Smooth muscle cell (in vitro differentiated cells): ENCODE results near the gene EBF4. TPM values are rescaled to one million over a fixed set of nuclear protein-coding genes. Genes with fewer than 3 reads are reported as not detected.

ENCODE experiments used
- DNase-seq: peaks from one replicate; lab custom pipeline; 2025; ENCODE audit not compliant: unreplicated experiment; lab: John Stamatoyannopoulos, UW
- H2AFZ ChIP-seq: fragments of 200-600 bp; sonication (generic); 2 replicates; pipeline ENCODE4 v1.6.0; 2016; ENCODE audit warnings: antibody characterized with exemption, low read depth, mild to moderate bottlenecking
- H3F3A ChIP-seq: fragments of 200-600 bp; sonication (generic); 2 replicates; pipeline ENCODE4 v1.6.0; 2017; ENCODE audit warnings: antibody characterized with exemption, low read depth
- H3K27ac ChIP-seq: fragments of 200-600 bp; sonication (generic); 2 replicates; pipeline ENCODE4 v1.5.1; 2016; ENCODE audit warnings: low read depth, mild to moderate bottlenecking
- H3K27me3 ChIP-seq: fragments of 200-600 bp; sonication (generic); 2 replicates; pipeline ENCODE4 v1.6.1; 2016; ENCODE audit warnings: low read depth, mild to moderate bottlenecking
- H3K36me3 ChIP-seq: fragments of 200-600 bp; sonication (generic); 2 replicates; pipeline ENCODE4 v1.5.1; 2016; ENCODE audit warnings: low read depth
- H3K4me1 ChIP-seq: fragments of 200-600 bp; sonication (generic); 2 replicates; pipeline ENCODE4 v1.5.1; 2016; ENCODE audit warnings: low read depth
- H3K4me2 ChIP-seq: fragments of 200-600 bp; sonication (generic); 2 replicates; pipeline ENCODE4 v1.6.0; 2016; ENCODE audit warnings: mild to moderate bottlenecking
- H3K4me3 ChIP-seq: fragments of 200-600 bp; sonication (generic); 2 replicates; pipeline ENCODE4 v1.5.1; 2016; ENCODE audit warnings: mild to moderate bottlenecking
- H3K79me2 ChIP-seq: fragments of 200-600 bp; sonication (generic); 2 replicates; pipeline ENCODE4 v1.6.0; 2016; ENCODE audit warnings: low read depth, mild to moderate bottlenecking
- H3K9ac ChIP-seq: fragments of 200-600 bp; sonication (generic); 2 replicates; pipeline ENCODE4 v1.6.0; 2016; ENCODE audit warnings: low read depth
- H3K9me3 ChIP-seq: fragments of 200-600 bp; sonication (generic); replicated peaks from 2 replicates; pipeline ENCODE4 v1.5.1; 2016; ENCODE audit warnings: low read depth
- H4K20me1 ChIP-seq: fragments of 200-600 bp; sonication (generic); 2 replicates; pipeline ENCODE4 v1.6.0; 2016; ENCODE audit warnings: low read depth
- CTCF ChIP-seq: fragments of 200-600 bp; sonication (generic); IDR thresholded peaks from 2 replicates; pipeline ENCODE4 v1.5.1; 2017; ENCODE audit warnings: borderline replicate concordance, mild to moderate bottlenecking, antibody characterized with exemption; ENCODE audit not compliant: insufficient read depth, poor library complexity, severe bottlenecking
- WGBS: methylation state at CpG from one replicate; pipeline ENCODE4 v1.1.7; 2016; ENCODE audit warnings: low lambda C conversion rate; 5-methylcytosine and 5-hydroxymethylcytosine counted together
- polyA plus RNA-seq: library from polyadenylated mRNA; unstranded; fragments of >200 nt; fragmentation: Nextera tagmentation; extraction: Ambion mirVana; gene quantifications from 2 replicates; pipeline ENCODE4 v1.2.1, GENCODE V29; 2016
- total RNA-seq: library from RNA; depleted of rRNA; stranded (reverse); fragments of >200 nt; gene quantifications from 2 replicates; pipeline ENCODE4 v1.2.3, GENCODE V29; 2014

EBF4 gene
- total and polyA plus RNA-seq, 2 experiments from 2014 or later: 8.2 to 19.0 TPM

DNA sequence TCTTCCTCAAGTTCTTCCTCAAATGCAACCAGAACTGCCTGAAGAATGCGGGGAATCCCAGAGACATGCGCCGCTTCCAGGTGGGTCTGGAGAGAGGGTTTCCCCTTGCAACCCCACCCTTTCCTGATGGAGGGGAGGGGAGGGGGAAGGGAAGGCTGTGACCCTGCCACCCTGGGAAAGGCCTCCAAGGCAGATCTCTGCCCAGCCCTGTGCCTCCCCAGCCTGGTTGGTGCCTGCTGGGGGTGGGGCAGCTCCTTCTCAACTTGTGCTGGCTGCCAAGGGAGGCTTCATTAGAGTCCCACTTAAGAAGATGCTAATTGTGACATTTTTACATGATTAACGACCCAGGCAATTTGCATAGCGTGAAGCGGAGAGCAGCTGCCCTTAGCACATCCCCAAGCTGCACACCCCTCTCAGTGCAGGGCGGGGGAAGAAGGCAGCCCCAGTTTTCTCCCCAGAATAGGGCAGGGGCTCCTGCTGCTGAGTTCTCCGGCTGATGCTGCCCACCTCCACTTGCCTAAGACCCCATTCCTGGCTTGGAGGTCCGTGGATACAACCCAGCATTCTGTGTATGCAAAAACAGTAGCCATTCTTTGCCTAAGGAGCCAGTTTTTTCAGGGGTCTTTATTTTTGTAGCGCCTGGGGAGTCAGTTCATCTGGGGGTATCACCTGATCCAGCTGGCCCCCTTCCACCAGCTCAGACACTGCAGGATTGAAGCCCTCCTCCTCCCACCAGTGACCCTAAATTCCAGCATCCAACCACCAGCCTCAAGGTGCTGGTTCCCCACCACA is 56.2 kb downstream of the EBF4 start:
- peaks cover 7% of the 10 kb centered on the region for H3K4me1 ChIP-seq
- no peaks in the 10 kb centered on the region for H3K36me3 ChIP-seq
- H3K9ac ChIP-seq: no peak overlapping the region
- no peak for TF ChIP-seq CTCF
- H4K20me1 ChIP-seq: peaks cover 4% of the 10 kb centered on the region
- H3K4me3 ChIP-seq: no peak overlapping the region
- no peak overlapping the region for H3K4me2 ChIP-seq
- peaks cover 88% of the 10 kb centered on the region for H3K27me3 ChIP-seq
- no peak overlapping the region for H2AFZ ChIP-seq
- no peak for DNase-seq
- 28% methylated on average over 10 of the region's 10 CpGs for WGBS
- H3K27ac ChIP-seq: no peak overlapping the region
- H3K9me3 ChIP-seq: no peaks in the 10 kb centered on the region
- no peaks in the 10 kb centered on the region for H3K79me2 ChIP-seq
- H3F3A ChIP-seq: no peaks in the 10 kb centered on the region

DNA sequence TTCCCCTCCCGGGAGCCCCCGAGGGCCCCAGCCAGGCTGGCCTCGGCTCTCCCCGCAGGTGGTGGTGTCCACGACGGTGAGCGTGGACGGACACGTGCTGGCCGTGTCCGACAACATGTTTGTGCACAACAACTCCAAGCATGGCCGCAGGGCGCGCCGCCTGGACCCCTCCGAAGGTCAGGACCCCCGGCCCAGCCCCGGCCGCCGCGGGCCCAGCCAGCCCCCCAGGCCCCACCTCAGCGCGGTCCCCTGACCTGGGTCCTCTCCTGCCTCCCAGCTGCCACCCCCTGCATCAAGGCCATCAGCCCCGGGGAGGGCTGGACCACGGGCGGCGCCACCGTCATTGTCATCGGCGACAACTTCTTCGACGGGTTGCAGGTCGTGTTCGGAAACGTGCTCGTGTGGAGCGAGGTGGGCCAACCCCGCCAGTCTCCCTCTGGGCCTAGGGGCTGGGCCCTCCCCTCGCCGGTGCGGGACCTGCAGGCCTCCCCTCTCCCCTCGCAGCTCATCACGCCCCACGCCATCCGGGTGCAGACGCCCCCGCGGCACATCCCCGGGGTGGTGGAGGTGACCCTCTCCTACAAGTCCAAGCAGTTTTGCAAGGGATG is 56.9 kb downstream of the EBF4 start:
- no peak overlapping the region for H3K4me2 ChIP-seq
- H3K4me1 ChIP-seq: peaks cover 7% of the 10 kb centered on the region
- H3K27me3 ChIP-seq: peaks cover 94% of the 10 kb centered on the region
- no peak overlapping the region for H3K27ac ChIP-seq
- peaks cover 4% of the 10 kb centered on the region for H4K20me1 ChIP-seq
- no peak overlapping the region for H3K4me3 ChIP-seq
- no peaks in the 10 kb centered on the region for H3K9me3 ChIP-seq
- no peak overlapping the region for H2AFZ ChIP-seq
- WGBS: 21% methylated on average over 28 of the region's 49 CpGs
- no peak for DNase-seq
- no peak for TF ChIP-seq CTCF
- no peaks in the 10 kb centered on the region for H3K36me3 ChIP-seq
- no peak overlapping the region for H3K9ac ChIP-seq
- H3F3A ChIP-seq: no peaks in the 10 kb centered on the region
- no peaks in the 10 kb centered on the region for H3K79me2 ChIP-seq

DNA sequence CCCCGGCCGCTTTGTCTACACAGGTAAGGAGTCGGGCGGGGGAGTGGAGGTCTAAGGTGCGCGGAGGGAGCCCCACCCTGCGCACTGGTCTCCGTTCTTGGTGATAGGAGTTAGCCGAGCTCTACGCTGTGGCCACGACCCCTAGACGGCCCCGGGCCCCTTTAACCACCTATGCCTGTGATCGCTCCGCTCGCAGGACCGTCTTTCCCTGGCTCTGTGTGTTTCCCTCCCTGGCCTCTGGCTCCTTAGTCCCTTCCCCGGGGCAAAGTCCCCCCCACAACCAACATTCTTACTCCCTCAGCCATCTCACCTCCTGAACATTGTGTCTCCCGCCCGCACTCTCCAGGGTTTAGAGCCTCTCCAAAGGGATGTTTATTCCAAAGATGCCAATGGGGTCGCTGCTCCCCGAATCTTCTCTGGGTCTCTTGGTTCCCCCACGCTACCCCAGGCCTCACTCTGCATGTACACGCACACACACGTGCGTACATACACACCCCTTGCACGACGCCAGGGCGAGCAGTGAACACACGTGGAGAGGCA is 57.4 kb downstream of the EBF4 start:
- Histone ChIP-seq H3K4me3 (no peak overlapping the region), H3K9me3 (no peaks in the 10 kb centered on the region), H3K27ac (no peak overlapping the region), H2AFZ (no peak overlapping the region), H3K36me3 (no peaks in the 10 kb centered on the region), H4K20me1 (peaks cover 4% of the 10 kb centered on the region), H3K79me2 (no peaks in the 10 kb centered on the region), H3K4me2 (peak overlapping the region; percentile 90), H3F3A (no peaks in the 10 kb centered on the region), H3K27me3 (peaks cover 95% of the 10 kb centered on the region), H3K9ac (no peak overlapping the region), H3K4me1 (peaks cover 7% of the 10 kb centered on the region)
- 10% methylated on average over 30 of the region's 30 CpGs for WGBS
- no peak for TF ChIP-seq CTCF
- no peak for DNase-seq
